Measurements from ENCODE around the gene FBXL14. TPM values are rescaled to one million over a fixed set of nuclear protein-coding genes. Genes with fewer than 3 reads are reported as not detected.
A peak's percentile ranks its signal among the peaks of the same experiment; 100 is the strongest.

Gene FBXL14
- total RNA-seq, 4 donors from 2014 or later = 5.4 to 12.4 (median 7.6) TPM

- 65% methylated on average over 13 of the region's 13 CpGs for whole genome bisulfite sequencing
Observed at GRCh38 chr12:1611803-1612572, 17.6 kb upstream of the FBXL14 start.

GRCh38 chr12:1610072-1610643, 15.8 kb upstream of the FBXL14 start:
- no peaks in the 10 kb centered on the region for H3K27me3 ChIP-seq
- no peak overlapping the region for H3K4me3 ChIP-seq
- no peak for DNase-seq (ENCODE audit: low spot score in 2 of 2)
- H3K36me3 ChIP-seq = no peaks in the 10 kb centered on the region
- no peaks in the 10 kb centered on the region for H3K9me3 ChIP-seq
- TF ChIP-seq EP300 (IDR thresholded peaks at IDR 0.05) = no peak
- no peak for TF ChIP-seq POLR2A (IDR thresholded peaks at IDR 0.05)
- no peak for TF ChIP-seq POLR2AphosphoS5 (IDR thresholded peaks at IDR 0.05)
- TF ChIP-seq, protein P1, sequence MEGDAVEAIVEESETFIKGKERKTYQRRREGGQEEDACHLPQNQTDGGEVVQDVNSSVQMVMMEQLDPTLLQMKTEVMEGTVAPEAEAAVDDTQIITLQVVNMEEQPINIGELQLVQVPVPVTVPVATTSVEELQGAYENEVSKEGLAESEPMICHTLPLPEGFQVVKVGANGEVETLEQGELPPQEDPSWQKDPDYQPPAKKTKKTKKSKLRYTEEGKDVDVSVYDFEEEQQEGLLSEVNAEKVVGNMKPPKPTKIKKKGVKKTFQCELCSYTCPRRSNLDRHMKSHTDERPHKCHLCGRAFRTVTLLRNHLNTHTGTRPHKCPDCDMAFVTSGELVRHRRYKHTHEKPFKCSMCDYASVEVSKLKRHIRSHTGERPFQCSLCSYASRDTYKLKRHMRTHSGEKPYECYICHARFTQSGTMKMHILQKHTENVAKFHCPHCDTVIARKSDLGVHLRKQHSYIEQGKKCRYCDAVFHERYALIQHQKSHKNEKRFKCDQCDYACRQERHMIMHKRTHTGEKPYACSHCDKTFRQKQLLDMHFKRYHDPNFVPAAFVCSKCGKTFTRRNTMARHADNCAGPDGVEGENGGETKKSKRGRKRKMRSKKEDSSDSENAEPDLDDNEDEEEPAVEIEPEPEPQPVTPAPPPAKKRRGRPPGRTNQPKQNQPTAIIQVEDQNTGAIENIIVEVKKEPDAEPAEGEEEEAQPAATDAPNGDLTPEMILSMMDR (IDR thresholded peaks at IDR 0.05) = no peak
- WGBS = 95% methylated on average over 7 of the region's 7 CpGs
- peaks cover 33% of the 10 kb centered on the region for H3K4me1 ChIP-seq
- H3K27ac ChIP-seq = no peak overlapping the region

More at GRCh38 chr12:1611803-1612572, 17.6 kb upstream of the FBXL14 start:
- Histone ChIP-seq H3K9me3 (no peaks in the 10 kb centered on the region), H3K27ac (no peak overlapping the region), H3K4me3 (no peak overlapping the region), H3K36me3 (no peaks in the 10 kb centered on the region), H3K27me3 (no peaks in the 10 kb centered on the region), H3K4me1 (peaks cover 29% of the 10 kb centered on the region)
- TF ChIP-seq, protein P1 (IDR thresholded peaks at IDR 0.05) = no peak
- TF ChIP-seq EP300 (IDR thresholded peaks at IDR 0.05) (no peak), POLR2A (IDR thresholded peaks at IDR 0.05) (no peak), POLR2AphosphoS5 (IDR thresholded peaks at IDR 0.05) (no peak)
- DNase-seq (ENCODE audit: low spot score in 2 of 2) = peak in 1 of 2 donors; percentile 15

DNA sequence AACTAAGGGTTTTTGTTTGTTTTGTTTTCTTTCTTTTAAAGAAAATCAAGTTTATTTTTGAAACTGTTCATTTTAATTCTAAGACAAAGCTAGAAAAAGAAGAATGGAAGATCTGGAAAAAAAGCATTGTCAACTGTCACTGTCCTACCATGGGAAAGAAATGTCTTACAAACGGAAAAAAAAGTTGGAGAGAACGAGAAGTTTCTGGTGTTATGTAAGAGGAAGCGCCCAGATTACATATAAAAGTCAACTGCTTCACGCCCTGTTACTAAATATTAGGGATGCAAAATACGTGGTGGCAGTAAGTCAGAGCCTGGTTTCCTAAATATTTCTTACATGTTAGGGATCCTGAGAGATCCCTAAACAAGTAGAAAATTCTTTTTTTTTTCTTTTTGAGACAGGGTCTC, 14.3 kb upstream of the FBXL14 start:
- DNase-seq (ENCODE audit: low spot score in 2 of 2) = no peak
- peak overlapping the region; percentile 13 for H3K27ac ChIP-seq
- H3K9me3 ChIP-seq = no peaks in the 10 kb centered on the region
- no peaks in the 10 kb centered on the region for H3K36me3 ChIP-seq
- 28% methylated on average over 5 of the region's 5 CpGs for WGBS
- no peaks in the 10 kb centered on the region for H3K27me3 ChIP-seq
- no peak for TF ChIP-seq EP300 (IDR thresholded peaks at IDR 0.05)
- TF ChIP-seq POLR2AphosphoS5 (IDR thresholded peaks at IDR 0.05) = no peak
- no peak for TF ChIP-seq POLR2A (IDR thresholded peaks at IDR 0.05)
- TF ChIP-seq, protein P1 (IDR thresholded peaks at IDR 0.05) = no peak
- peaks cover 36% of the 10 kb centered on the region for H3K4me1 ChIP-seq
- H3K4me3 ChIP-seq = no peak overlapping the region

GRCh38 chr12:1607940-1608712, 13.7 kb upstream of the FBXL14 start:
- H3K9me3 ChIP-seq = no peaks in the 10 kb centered on the region
- TF ChIP-seq POLR2AphosphoS5 (IDR thresholded peaks at IDR 0.05) (no peak), EP300 (IDR thresholded peaks at IDR 0.05) (no peak), POLR2A (IDR thresholded peaks at IDR 0.05) (no peak)
- TF ChIP-seq, protein P1 (IDR thresholded peaks at IDR 0.05) = no peak
- H3K27ac ChIP-seq = peak overlapping the region; percentile 13
- WGBS = 70% methylated on average over 3 of the region's 3 CpGs
- no peaks in the 10 kb centered on the region for H3K36me3 ChIP-seq
- no peak for DNase-seq (ENCODE audit: low spot score in 2 of 2)
- H3K27me3 ChIP-seq = no peaks in the 10 kb centered on the region
- H3K4me1 ChIP-seq = peaks cover 36% of the 10 kb centered on the region
- no peak overlapping the region for H3K4me3 ChIP-seq

Data from suprapubic skin (tissue), 4 donors.